Thoracic aorta (tissue), 2 donors: Measurements from ENCODE around the gene RYR1. TPM values are rescaled to one million over a fixed set of nuclear protein-coding genes. Genes with fewer than 3 reads are reported as not detected.

ENCODE experiments used
- ATAC-seq: fragments of 150-250 bp; one replicate; pipeline ENCODE4 v1.8.0; 2017; ENCODE audit warnings: low read depth; ENCODE audit not compliant: insufficient number of reproducible peaks, low FRiP score
- DNase-seq: peaks from one replicate; pipeline ENCODE4 v3.0.0-alpha.2; 2020; ENCODE audit warnings: low spot score
- H3K27ac ChIP-seq, 2 donors: fragments of 200-600 bp; sonication (generic); 1 replicate in 1 of 2; 2 replicates in 1 of 2; pipeline ENCODE4 v1.5.1; 2016; ENCODE audit warnings: mild to moderate bottlenecking in 2 of 2, moderate library complexity in 2 of 2
- H3K27me3 ChIP-seq: fragments of 200-600 bp; sonication (generic); replicated peaks from 2 replicates; pipeline ENCODE4 v1.6.0; 2016; ENCODE audit warnings: mild to moderate bottlenecking; ENCODE audit not compliant: insufficient read depth
- H3K36me3 ChIP-seq: fragments of 200-600 bp; sonication (generic); one replicate; pipeline ENCODE4 v1.5.1; 2016
- H3K4me1 ChIP-seq, 2 donors: fragments of 200-600 bp; sonication (generic); 1 replicate in 1 of 2; 2 replicates in 1 of 2; pipeline versions ENCODE4 v1.5.1 to v1.6.0; 2016; ENCODE audit warnings: low read depth in 2 of 2, mild to moderate bottlenecking in 1 of 2; ENCODE audit not compliant: control insufficient read depth in 1 of 2
- H3K4me3 ChIP-seq: fragments of 200-600 bp; sonication (generic); 2 replicates; pipeline ENCODE4 v1.5.1; 2016; ENCODE audit warnings: mild to moderate bottlenecking
- H3K9me3 ChIP-seq: fragments of 200-600 bp; sonication (generic); 2 replicates; pipeline ENCODE4 v1.5.1; 2016
- CTCF ChIP-seq: fragments of 200-600 bp; sonication (generic); IDR thresholded peaks from one replicate; pipeline ENCODE4 v1.5.1; 2019; ENCODE audit warnings: antibody characterized with exemption
- total RNA-seq, 2 donors: library from RNA; depleted of rRNA; stranded (reverse); fragments of >200 nt; gene quantifications; one replicate each; pipeline versions ENCODE4 v1.1.0 to v1.2.3, GENCODE V29; 2016

RYR1 gene
- total RNA-seq, 2 donors from 2014 or later: 3.8 to 4.3 TPM

- ATAC-seq (no peak), DNase-seq (no peak)
- no peaks in the 10 kb centered on the region for H3K9me3 ChIP-seq
- H3K4me1 ChIP-seq: no peaks in the 10 kb centered on the region
- H3K27me3 ChIP-seq: no peaks in the 10 kb centered on the region
- H3K27ac ChIP-seq: no peak overlapping the region
- no peak for TF ChIP-seq CTCF
- no peaks in the 10 kb centered on the region for H3K36me3 ChIP-seq
- no peak overlapping the region for H3K4me3 ChIP-seq
These were observed 64.4 kb downstream of the RYR1 start for GRCh38 chr19:38497907-38498306.

- ATAC-seq (no peak), DNase-seq (no peak)
These were observed 66.0 kb downstream of the RYR1 start for GRCh38 chr19:38499532-38499931.

GRCh38 chr19:38500450-38500849, 67.0 kb downstream of the RYR1 start:
- Histone ChIP-seq H3K9me3 (no peaks in the 10 kb centered on the region), H3K27me3 (no peaks in the 10 kb centered on the region), H3K4me3 (no peak overlapping the region), H3K36me3 (no peaks in the 10 kb centered on the region), H3K27ac (no peak overlapping the region), H3K4me1 (no peaks in the 10 kb centered on the region)
- no peak for TF ChIP-seq CTCF
- no peak for ATAC-seq
- no peak for DNase-seq

More at GRCh38 chr19:38499532-38499931, 66.0 kb downstream of the RYR1 start:
- no peaks in the 10 kb centered on the region for H3K27me3 ChIP-seq
- no peak for TF ChIP-seq CTCF
- no peaks in the 10 kb centered on the region for H3K4me1 ChIP-seq
- H3K36me3 ChIP-seq: no peaks in the 10 kb centered on the region
- no peak overlapping the region for H3K4me3 ChIP-seq
- no peaks in the 10 kb centered on the region for H3K9me3 ChIP-seq
- no peak overlapping the region for H3K27ac ChIP-seq

DNA sequence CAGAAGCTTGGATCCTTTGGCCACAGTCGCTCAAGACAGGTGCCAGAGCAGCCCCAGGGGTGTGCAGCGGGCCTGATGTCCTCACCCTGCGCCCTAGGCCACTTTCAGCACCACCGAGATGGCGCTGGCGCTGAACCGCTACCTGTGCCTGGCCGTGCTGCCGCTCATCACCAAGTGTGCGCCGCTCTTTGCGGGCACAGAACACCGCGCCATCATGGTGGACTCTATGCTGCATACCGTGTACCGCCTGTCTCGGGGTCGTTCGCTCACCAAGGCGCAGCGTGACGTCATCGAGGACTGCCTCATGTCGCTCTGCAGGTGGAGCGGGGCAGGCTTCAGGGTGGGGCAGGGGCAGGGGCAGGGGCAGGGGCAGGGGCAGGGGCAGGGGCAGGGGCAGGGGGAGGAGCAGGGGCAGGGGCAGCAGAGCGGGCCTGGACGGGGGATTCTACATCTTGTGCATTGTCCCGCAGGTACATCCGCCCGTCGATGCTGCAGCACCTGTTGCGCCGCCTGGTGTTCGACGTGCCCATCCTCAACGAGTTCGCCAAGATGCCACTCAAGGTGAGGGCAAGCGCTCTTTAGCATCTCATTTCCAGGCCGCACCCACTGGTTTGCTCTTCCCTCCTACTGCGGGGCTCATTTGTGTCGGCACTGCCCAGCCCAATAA, 69.1 kb downstream of the RYR1 start:
- no peak for TF ChIP-seq CTCF
- no peaks in the 10 kb centered on the region for H3K4me1 ChIP-seq
- no peaks in the 10 kb centered on the region for H3K9me3 ChIP-seq
- no peaks in the 10 kb centered on the region for H3K36me3 ChIP-seq
- DNase-seq (no peak), ATAC-seq (no peak)
- no peak overlapping the region for H3K4me3 ChIP-seq
- H3K27me3 ChIP-seq: no peaks in the 10 kb centered on the region
- no peak overlapping the region for H3K27ac ChIP-seq

GRCh38 chr19:38503077-38503410, 69.6 kb downstream of the RYR1 start:
- no peaks in the 10 kb centered on the region for H3K9me3 ChIP-seq
- H3K4me1 ChIP-seq: no peaks in the 10 kb centered on the region
- H3K27ac ChIP-seq: no peak overlapping the region
- no peaks in the 10 kb centered on the region for H3K27me3 ChIP-seq
- no peak overlapping the region for H3K4me3 ChIP-seq
- ATAC-seq (no peak), DNase-seq (no peak)
- no peaks in the 10 kb centered on the region for H3K36me3 ChIP-seq
- TF ChIP-seq CTCF: no peak
